HT1080 (cell line): ENCODE measurements around the gene FCN3. TPM values are rescaled to one million over a fixed set of nuclear protein-coding genes. Genes with fewer than 3 reads are reported as not detected.

ENCODE experiments used
- DNase-seq: peaks from one replicate; pipeline ENCODE4 v3.0.0-alpha.2; 2015; ENCODE audit warnings: low read depth
- total RNA-seq: library from RNA; depleted of rRNA; stranded (reverse); fragments of >200 nt; shearing (Covaris generic); gene quantifications from 2 replicates; pipeline ENCODE4 v1.2.3, GENCODE V29; 2014

Gene FCN3
- total RNA-seq, 1 experiment from 2014 or later: not detected

DNA sequence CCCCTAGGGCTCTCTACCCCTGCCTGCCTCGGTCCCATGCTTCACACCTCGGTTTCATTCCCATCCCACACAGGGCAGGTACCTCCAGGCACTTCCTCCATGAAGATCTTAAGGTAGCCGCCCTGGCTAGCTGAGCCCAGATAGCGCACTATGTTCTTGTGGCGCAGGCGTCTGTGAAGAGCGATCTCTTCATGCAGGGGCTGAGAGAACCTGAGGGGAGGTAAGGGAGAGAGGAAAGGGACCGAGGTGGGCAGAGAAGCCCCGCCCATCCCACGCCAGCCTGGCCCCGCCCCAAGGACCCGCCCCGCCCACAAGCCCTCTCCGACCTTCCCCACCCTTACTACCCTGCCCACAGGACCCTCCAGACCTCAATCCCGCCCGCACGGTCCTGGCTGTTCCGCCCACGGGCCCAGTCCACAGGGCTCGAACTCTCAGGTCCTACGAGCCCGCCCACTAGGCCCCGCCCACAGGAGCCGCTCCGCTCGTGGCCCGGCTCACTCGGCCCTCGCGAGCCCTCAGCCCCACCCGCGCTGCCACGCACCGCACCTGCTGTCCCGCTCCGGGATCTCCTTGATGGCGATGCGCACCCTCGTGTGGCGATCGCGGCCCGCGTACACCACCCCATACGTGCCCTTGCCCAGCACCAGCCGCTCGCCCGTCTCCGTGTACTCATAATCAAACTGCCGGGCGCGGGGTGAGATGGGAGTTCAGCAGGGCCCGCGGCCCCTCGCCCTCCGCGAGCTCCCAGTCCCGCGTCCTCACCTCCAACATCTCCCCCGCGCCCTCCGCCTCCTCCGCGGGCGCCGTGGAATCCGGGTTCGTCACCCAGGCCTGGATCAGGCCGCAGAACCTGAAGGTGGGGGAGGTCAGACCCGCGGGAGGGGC lies 14.2 kb downstream of the FCN3 start:
- no peak for DNase-seq

DNA sequence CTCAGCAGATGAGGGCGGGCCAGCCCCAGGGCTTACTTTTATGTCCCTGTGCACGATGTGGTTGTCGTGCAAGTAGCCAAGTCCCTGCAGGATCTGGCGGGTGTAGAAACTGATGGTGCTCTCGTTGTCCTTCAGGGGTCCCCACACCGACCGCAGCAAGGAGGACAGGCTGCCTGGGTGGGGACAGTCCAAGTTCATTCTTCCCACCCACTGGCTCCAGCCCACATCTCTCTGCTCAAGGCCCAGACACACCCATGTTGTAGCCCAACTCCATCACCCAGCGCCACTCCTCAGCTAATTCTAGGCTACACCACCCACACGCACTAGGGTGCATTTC lies 14.8 kb downstream of the FCN3 start:
- no peak for DNase-seq

DNA sequence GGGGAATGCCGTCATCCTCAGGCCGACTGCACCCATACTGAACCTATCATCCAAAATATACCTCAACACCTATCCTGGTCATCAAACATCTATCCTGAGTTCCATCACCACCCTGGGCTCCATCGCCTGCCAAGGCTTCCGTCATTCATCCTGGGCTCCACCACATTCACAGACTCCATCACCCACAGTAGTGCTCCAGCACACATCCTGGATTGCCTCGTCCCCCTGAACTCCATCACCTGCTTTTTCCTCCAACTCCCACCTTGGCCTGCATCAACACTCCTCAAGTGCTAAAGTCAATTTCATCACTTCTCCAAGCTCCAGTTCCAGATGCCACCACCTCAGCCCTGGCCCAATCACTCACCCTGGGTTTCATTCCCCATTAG lies 15.7 kb downstream of the FCN3 start:
- DNase-seq: no peak

DNA sequence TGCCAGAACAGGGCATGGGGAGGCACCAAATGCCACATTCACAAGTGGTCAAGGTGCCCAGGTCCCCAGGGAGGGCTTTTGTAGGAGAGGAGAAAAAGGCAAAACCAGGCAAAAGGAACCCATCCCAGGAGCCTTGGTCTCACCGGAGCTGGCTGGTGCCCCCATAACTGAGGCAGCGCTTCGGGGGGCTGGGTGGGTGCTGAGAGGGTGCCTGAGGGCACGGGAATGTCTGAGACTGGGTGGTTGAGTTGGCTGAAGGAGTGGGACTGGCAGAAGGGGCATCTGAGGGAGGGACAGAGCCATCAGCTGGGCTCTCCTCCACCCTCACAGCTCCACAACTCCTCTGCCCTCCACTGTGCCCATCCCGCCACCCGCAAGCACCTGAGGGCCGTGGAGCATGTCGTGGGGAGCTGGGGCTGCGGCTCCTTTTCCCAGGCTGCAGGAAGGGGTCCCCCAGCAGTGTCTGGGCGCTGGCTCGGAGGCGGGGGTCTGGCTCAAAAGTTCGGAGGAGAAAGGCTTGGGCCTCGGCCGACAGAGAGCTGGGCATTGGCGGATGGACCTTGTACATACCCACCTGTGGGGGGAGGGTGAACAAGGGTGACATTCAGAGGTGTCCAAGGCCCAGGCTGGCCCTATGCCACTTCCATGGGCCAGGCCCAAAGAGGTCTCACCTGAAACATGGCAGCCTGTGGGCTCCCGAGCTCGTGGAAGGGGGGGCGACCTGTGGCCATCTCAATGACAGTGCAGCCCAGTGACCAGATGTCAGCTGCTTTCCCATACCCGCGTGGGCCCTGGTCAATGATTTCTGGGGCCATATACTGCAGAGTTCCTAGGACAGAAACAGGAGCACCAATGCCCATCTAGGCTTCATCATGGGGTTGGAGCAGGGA lies 16.3 kb downstream of the FCN3 start:
- no peak for DNase-seq

DNA sequence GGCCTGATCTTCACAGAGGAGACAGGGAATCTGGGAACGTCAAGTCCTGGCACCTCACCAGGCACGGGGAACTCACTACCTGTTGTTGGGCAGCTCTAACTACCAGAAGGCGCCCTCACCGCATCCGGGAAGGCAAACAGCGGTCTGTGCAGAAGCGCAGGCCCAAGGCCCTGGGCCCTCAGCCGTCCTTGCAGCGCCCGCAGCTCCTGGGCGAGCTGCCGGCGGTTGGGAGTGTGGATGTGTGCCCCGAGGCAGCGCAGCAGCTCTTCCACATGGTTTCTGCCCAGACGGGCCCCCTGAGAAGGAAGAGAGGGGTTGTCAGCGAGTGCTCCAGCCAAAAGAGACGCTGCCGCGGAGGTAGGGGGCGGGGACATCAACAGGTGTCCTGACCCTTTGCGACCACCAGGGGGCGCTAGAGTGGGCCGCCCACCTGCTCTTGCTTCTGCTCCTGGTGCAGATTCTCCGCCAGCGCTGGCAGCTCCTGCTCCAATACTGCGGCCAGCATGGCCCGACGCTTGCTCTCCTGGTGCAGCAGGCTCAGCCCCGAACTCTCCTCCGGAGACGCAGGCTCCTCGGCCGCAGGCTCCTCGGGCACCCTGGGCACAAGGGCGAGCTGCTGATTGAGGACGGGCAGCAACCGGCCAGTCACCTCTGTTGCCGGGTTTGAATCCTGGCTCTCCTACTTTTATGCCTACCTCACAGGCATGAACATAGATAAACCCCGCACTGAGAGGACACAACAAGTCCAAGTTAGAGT lies 17.2 kb downstream of the FCN3 start:
- DNase-seq: peak; percentile 51

DNA sequence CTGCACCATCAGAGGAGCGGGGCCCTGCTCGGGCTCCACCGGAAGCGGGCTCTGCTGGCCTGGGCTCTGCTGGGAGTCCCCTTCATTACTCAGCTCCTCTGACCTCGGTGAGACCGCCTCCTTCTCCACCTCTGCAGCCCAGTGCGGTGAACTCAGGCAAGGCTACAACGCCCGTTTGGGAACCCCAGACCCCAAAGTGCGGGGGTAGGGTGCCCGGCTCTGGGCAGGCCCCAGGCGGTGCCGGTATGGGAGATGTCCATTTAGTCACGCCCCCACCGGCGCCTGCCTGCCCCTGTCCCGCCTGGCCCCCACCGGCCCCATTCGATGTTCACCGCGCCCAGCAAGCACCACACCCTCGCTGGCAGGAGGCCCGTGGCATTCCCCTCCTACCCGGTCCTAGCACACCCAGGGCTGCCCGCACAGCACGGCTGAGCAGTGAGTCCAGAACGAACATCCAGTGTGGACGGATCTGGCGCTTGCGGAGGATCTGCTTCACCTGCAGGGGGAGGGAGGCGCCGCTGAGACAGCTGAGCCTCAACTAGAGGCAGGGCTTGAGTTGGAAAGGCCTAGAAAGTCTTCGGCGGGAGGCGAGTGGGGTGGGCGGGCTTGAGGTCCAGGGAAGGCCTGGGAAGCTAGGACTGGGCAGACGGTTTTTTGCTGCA lies 17.9 kb downstream of the FCN3 start:
- no peak for DNase-seq

DNA sequence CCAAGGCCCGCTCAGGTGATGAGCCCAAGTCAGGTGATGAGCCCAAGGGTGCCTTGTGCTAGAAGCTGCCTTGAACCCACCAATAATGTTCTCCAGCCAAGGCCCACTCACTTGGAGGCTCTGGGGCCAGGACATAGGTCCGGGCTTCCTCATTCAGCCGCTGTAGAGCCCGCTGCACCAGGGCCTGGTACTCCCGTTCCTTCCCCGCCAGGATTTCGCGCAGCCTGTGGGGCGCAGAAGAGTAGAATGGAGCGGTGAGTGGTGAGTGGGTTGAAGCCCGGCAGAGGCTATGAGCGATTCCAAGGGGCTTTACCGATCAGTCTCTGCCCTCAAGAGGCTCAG lies 18.4 kb downstream of the FCN3 start:
- no peak for DNase-seq

DNA sequence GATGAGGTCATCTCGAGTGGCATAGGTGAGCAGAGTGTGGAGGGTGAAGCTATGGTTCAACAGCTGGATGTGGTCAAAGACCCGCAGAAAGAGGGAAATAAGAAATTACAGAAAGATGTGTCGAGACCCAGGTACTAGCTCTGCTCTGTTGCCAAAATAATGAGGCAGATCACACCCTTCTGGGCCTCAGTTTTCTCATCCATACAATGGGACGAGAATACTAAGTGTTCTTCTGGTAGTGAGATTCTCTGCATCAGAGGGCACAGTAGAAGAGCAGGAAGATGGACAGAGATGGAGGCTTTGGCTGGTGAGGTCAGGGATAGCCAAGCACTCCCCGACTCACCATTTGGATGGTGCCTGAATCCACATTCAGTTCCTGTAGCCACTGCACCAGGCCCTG lies 18.9 kb downstream of the FCN3 start:
- DNase-seq: no peak

DNA sequence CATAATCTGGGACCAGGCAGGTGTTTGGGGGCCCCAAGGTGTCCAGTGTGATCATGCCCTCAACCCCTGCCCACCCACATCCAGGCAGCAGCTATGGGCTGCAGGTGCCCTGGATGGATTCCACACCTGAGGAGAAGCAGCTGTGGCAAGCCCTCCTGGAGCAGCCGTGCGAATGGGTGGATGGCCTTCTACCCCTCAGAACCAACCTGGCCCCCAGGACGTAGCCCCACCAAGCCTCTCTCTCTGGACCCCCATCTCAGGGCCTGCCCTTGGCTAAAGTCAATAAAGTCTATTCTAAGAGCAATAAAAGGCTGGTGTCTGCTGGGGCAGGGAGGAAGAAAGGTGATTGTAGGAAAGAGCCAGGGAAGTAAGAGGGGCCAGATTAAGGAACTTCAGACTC lies 21.0 kb downstream of the FCN3 start:
- DNase-seq: no peak

DNA sequence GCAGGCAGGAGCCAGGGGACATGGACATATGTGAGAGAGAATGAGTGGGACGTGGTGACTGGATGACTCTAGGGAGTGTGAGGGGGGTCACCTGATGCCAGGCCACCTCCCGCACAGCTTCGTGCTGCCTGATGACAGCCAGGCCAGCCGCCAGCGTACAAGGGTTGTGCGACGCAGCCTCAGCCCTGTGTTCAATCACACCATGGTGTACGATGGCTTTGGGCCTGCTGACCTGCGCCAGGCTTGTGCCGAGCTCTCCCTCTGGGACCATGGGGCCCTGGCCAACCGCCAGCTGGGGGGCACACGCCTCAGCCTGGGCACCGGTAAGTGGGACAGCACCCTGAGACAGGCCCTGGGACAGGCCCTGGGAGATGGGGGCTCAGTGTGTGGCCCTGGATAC lies 21.5 kb downstream of the FCN3 start:
- DNase-seq: no peak

DNA sequence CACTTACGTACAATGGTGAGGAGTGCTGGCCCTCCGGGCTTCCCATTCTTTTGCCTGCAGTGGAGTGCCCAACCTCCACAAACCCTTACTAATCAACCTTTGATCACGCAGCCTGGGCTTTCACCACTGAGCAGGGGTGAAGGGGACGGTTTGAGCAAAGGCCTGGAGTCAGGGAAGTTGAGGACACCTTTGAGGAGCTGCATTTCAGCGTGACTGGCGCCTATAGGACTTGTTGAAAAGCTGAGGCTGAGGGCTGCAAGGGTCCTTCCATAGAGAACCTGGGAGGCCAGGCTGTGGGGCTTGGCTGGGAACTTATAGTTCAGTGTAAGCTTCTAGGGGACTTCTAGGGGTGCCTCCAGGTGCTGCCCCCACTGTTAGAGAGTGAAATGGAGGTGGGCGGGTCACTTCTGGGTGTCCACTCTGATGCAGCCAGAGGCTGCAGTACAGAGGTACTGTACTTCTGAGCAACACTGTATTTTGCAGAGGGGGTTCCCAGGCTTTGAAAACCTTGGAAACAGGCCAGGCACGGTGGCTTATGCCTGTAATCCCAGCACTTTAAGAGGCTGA lies 23.0 kb downstream of the FCN3 start:
- no peak for DNase-seq

DNA sequence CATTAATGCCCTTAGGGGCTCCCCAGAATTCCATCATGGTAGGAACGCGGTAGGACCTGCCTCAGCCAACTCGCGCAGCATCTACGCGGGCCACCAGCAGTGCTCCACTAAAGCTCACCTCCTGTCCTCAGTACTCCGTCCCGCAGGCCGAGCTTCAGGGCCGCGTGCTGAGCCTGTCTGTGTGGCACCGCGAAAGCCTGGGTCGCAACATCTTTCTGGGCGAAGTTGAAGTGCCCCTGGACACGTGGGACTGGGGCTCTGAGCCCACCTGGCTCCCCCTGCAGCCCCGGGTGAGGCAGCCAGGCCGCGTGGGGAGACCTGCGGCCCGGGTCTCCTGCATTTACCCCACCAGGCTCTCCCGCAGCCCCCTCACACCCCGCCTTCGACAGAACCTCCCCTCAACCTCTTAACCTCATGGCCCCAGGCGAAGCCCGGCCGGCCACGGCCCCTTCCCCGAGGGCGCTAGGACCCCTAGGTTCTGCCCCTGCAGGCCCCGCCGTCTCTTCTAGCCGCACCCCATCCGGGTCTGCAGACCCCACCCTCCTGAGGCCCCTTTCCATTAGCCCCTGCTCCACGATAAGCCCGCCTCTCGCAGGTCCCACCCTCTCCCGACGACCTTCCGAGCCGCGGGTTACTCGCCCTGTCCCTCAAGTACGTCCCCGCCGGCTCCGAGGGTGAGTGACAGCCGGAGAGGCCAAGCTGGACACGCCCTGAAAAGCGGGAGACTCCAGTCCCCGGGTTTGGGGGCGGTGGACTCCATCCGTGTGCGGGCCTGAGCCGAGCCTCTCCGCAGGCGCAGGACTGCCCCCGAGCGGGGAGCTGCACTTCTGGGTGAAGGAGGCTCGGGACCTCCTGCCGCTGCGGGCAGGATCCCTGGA lies 23.7 kb downstream of the FCN3 start:
- DNase-seq: no peak

DNA sequence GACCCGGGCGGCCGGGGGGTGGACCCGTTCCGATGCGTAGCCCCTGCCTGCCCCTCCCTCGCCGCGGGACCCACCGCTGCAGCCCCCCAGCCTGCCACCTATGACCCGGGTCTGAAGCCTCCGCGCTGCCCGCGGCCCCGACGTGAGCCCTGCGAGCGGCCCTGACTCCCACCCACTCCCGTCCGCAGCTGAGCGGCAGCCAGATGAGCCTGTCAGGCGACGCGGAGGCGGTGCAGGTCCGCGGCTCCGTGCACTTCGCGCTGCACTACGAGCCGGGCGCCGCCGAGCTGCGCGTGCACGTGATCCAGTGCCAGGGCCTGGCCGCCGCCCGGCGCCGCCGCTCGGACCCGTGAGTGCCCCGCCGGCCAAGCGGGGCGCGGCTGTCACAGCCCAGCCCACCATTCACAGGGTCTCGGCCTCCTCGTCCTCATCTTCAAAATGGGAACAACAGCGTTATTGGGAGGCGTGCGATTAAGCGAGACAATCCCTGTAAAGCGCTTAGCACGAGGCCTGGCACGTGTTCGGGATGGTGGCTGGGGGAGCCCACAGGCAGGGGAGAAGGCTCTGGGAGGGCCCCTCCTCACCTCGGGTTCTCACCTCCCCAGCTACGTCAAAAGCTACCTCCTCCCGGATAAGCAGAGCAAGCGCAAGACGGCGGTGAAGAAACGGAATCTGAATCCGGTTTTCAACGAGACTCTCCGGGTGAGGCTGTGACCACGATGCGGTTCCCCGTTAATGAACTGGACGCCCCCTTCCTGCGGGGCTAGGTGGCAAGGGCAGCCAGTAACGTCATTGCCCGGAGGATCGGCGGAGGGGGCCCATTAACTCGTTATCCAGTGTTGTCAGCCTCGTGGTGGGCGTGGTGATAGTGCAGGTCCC lies 24.6 kb downstream of the FCN3 start:
- no peak for DNase-seq

DNA sequence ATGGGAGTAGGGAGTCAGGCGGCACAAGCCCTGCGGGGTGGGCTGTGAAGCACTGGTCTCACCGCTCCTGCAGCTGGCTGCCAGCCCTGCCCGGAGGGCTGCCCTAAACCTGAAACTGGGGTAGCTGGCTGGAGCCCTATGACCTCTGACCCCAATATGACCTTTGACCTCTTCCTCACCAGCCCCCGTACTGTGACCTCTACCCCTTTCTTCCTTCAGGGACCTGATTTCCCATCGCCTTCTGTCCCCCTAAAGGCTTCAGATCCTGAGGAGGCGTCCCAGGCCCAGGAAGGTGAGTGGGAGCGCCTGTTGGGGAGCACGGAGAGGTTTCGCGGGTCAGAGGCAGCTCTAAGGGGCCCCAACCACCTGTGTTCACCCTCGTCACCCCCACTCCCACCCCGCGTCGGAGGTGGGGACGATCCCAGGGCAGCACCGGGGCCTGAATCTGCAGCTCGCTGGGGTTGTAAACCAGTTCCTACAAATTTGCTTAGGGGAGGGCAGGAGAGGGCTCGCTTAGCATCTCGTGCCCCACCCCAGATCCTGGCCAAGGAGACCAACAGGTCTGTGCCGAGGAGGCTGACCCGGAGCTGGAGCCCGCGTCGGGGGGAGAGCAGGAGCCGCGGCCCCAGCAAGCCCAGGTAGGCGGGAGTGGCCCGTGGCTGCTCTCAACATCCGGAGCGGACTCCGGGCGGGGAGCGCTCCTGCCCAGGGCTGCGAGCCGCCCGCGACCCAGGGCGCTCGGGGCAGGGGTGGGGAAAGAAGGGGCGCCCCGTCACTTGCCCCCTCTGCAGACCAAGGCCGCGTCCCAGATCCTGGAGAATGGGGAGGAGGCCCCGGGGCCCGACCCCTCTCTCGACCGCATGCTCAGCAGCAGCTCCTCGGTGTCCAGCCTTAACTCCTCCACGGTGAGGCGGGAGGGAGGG lies 25.5 kb downstream of the FCN3 start:
- DNase-seq: no peak

DNA sequence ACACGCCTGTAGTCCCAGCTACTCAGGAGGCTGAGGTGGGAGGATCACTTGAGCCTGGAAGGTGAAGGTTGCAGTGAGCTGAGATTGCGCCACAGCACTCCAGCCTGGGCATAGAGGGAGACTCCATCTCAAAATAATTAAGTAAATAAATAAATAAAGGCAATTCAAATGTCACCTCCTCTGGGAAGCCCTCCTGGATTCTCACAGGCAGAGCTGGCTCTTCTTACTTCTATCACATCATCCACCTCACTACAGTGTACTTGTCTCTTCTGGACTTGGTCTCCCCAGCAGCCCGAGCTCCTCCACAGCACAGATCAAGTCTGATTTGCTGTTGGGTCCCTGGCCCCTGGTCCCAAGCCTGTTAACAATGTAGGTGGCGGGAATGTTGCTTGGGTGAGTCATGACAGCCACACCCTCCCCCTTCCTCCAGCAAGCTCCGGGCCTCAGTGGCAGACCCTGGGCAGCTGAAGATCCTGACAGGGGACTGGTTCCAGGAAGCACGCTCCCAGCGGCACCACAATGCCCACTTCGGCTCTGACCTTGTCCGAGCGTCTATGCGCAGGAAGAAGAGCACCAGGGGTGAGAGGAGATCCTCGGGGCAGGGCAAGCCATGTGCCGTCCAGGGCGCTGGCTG lies 27.5 kb downstream of the FCN3 start:
- peak; percentile 47 for DNase-seq

DNA sequence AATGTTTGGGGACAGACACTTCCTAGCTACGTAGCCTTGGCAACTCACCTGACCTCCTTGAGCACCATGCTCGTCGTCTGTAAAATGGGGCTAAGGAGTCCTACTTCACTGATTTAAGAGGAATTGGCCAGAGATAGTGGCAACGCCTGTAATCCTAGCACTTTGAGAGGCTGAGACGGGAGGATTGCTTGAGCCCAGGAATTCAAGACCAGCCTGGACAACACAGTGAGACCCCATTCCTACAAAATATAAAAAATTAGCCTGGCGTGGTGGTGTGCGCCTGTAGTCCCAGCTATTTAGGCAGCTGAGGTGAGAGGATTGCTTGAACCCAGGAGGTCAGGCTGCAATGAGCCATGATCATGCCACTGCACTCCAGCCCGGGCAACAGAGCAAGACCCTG lies 28.3 kb downstream of the FCN3 start:
- DNase-seq: no peak

DNA sequence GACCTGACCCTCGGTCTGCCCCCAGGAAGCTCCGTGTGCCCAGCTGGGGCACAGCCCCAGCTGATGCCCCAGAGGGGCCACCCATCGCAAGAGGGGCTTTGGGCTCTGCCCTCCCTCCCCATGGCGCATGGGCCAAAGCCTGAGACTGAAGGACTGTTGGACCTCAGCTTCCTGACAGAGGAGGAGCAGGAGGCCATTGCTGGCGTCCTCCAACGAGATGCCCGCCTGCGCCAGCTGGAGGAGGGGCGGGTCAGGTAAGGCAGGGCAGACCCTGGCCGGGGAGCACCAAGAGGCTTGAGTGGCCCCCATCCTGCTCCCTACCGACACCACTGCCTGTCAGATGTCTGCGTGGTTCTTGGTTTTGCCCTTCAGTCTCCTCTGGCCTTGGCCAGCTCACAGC lies 29.4 kb downstream of the FCN3 start:
- no peak for DNase-seq

DNA sequence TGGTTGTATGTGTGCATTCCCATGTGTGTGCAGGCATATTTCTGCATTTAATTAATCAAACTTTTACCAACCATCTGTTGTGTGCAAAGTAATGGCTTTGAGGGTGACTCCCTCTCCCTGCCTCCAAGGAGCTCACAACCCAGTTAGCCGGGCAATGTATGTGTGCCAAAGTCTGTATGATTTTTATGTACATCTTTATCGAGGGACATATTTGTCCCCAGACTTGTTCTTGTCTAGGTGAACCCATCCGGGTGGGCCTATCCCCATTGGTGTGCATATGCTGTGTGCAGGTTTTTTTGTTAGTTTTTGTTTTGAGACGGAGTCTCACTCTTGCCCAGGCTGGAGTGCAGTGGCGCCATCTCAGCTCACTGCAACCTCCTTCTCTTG lies 31.0 kb downstream of the FCN3 start:
- DNase-seq: no peak
